Measurements from ENCODE around the gene CAMKV. TPM values are rescaled to one million over a fixed set of nuclear protein-coding genes. Genes with fewer than 3 reads are reported as not detected.
A peak's percentile ranks its signal among the peaks of the same experiment; 100 is the strongest.

The CAMKV gene
- total RNA-seq, 1 donor: not detected

GRCh38 chr3:49841126-49841696, 28.5 kb downstream of the CAMKV start:
- H3K27ac ChIP-seq (ENCODE audit: low read depth, low read length): no peak overlapping the region
- H2AFZ ChIP-seq (ENCODE audit: low read length): no peak overlapping the region
- H3K27me3 ChIP-seq (ENCODE audit: insufficient read depth, low read length): no peaks in the 10 kb centered on the region
- peaks cover 7% of the 10 kb centered on the region for H3K36me3 ChIP-seq (ENCODE audit: insufficient read depth, low read length)
- TF ChIP-seq, protein P1, sequence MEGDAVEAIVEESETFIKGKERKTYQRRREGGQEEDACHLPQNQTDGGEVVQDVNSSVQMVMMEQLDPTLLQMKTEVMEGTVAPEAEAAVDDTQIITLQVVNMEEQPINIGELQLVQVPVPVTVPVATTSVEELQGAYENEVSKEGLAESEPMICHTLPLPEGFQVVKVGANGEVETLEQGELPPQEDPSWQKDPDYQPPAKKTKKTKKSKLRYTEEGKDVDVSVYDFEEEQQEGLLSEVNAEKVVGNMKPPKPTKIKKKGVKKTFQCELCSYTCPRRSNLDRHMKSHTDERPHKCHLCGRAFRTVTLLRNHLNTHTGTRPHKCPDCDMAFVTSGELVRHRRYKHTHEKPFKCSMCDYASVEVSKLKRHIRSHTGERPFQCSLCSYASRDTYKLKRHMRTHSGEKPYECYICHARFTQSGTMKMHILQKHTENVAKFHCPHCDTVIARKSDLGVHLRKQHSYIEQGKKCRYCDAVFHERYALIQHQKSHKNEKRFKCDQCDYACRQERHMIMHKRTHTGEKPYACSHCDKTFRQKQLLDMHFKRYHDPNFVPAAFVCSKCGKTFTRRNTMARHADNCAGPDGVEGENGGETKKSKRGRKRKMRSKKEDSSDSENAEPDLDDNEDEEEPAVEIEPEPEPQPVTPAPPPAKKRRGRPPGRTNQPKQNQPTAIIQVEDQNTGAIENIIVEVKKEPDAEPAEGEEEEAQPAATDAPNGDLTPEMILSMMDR (IDR thresholded peaks at IDR 0.05; ENCODE audit: extremely low read depth, low read depth, low read length): peak; percentile 36
- H3K4me3 ChIP-seq (ENCODE audit: insufficient read depth, low read length): no peak overlapping the region
- DNase-seq (ENCODE audit: insufficient read length, low spot score, missing footprints): peak; percentile 34
- no peaks in the 10 kb centered on the region for H3K79me2 ChIP-seq (ENCODE audit: insufficient read depth, low read length)
- H3K9me3 ChIP-seq (ENCODE audit: low read depth, low read length): no peaks in the 10 kb centered on the region
- H3K4me1 ChIP-seq (ENCODE audit: insufficient read depth, low read length): peaks cover 4% of the 10 kb centered on the region
- H4K20me1 ChIP-seq (ENCODE audit: insufficient read depth, low read length): no peaks in the 10 kb centered on the region
- H3K4me2 ChIP-seq (ENCODE audit: insufficient read depth, low read length): no peak overlapping the region

- Histone ChIP-seq H3K4me2 (ENCODE audit: insufficient read depth, low read length) (no peak overlapping the region), H3K27me3 (ENCODE audit: insufficient read depth, low read length) (no peaks in the 10 kb centered on the region), H3K36me3 (ENCODE audit: insufficient read depth, low read length) (peaks cover 6% of the 10 kb centered on the region), H3K27ac (ENCODE audit: low read depth, low read length) (no peak overlapping the region), H3K4me1 (ENCODE audit: insufficient read depth, low read length) (peaks cover 4% of the 10 kb centered on the region), H3K79me2 (ENCODE audit: insufficient read depth, low read length) (no peaks in the 10 kb centered on the region), H3K4me3 (ENCODE audit: insufficient read depth, low read length) (no peak overlapping the region), H4K20me1 (ENCODE audit: insufficient read depth, low read length) (no peaks in the 10 kb centered on the region), H3K9me3 (ENCODE audit: low read depth, low read length) (no peaks in the 10 kb centered on the region), H2AFZ (ENCODE audit: low read length) (no peak overlapping the region)
- TF ChIP-seq, protein P1 (IDR thresholded peaks at IDR 0.05; ENCODE audit: extremely low read depth, low read depth, low read length): no peak
- DNase-seq (ENCODE audit: insufficient read length, low spot score, missing footprints): peak; percentile 59
Measured at GRCh38 chr3:49840388-49840787, 29.3 kb downstream of the CAMKV start.

DNA sequence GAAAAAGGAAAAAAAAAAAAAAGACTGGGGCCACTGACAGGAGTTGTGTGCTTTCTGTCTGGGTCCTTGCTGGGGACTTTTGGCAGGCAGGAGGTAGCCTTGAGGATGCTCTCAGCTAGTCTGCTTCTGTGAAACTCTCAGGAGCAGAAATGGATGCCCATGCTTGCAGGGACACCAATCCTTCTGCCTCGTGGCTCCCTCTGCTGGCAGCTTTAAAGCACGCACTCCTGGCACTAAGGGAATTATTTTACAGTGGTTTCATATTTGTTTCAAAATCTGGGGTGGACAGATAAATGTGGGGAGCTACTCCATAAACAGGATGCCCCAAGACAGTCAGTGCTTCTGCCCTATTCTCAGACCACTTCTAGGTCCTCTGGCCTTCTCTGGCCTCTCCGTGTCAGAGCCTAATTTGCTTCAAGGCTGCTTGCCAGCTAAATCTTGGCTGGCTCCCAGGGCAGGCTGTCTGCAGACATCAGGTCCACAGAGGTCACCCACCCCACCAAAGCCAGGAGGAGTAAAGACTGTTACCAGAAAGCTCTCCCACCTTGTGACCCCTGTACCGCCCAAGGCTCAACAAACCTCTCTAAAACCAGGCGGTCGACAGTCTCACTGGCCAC, 30.4 kb downstream of the CAMKV start:
- Histone ChIP-seq H3K4me2 (ENCODE audit: insufficient read depth, low read length) (no peak overlapping the region), H3K27me3 (ENCODE audit: insufficient read depth, low read length) (no peaks in the 10 kb centered on the region), H3K36me3 (ENCODE audit: insufficient read depth, low read length) (peaks cover 2% of the 10 kb centered on the region), H3K4me3 (ENCODE audit: insufficient read depth, low read length) (no peak overlapping the region), H3K9me3 (ENCODE audit: low read depth, low read length) (no peaks in the 10 kb centered on the region), H3K27ac (ENCODE audit: low read depth, low read length) (no peak overlapping the region), H3K4me1 (ENCODE audit: insufficient read depth, low read length) (peaks cover 4% of the 10 kb centered on the region), H4K20me1 (ENCODE audit: insufficient read depth, low read length) (no peaks in the 10 kb centered on the region), H3K79me2 (ENCODE audit: insufficient read depth, low read length) (no peaks in the 10 kb centered on the region), H2AFZ (ENCODE audit: low read length) (peak overlapping the region; percentile 36)
- TF ChIP-seq, protein P1 (IDR thresholded peaks at IDR 0.05; ENCODE audit: extremely low read depth, low read depth, low read length): peak; percentile 97
- peak; percentile 91 for DNase-seq (ENCODE audit: insufficient read length, low spot score, missing footprints)

DNA sequence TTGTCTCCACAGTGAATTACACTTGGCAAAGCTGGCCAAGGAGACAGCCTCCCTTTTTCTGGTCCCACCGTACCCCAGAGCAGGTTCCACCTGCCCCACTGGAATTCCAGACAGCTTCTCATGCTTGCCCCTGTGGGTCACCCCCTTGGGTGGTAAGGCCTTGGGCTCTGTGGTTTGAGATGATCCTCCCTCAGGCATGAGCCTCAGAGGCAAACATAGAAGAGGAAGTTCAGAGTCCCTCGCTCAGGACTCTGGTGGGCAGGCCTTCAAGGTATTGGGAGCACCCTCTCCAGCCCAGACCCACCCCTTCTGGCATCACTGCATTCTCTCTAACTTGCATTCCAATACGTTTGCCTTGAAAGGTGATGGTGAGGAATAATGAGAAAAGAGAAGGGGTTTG, 38.4 kb downstream of the CAMKV start:
- Histone ChIP-seq H3K79me2 (ENCODE audit: insufficient read depth, low read length) (no peaks in the 10 kb centered on the region), H3K4me2 (ENCODE audit: insufficient read depth, low read length) (no peak overlapping the region), H3K27me3 (ENCODE audit: insufficient read depth, low read length) (no peaks in the 10 kb centered on the region), H3K9me3 (ENCODE audit: low read depth, low read length) (no peaks in the 10 kb centered on the region), H3K27ac (ENCODE audit: low read depth, low read length) (no peak overlapping the region), H3K36me3 (ENCODE audit: insufficient read depth, low read length) (no peaks in the 10 kb centered on the region), H3K4me1 (ENCODE audit: insufficient read depth, low read length) (no peaks in the 10 kb centered on the region), H2AFZ (ENCODE audit: low read length) (no peak overlapping the region), H3K4me3 (ENCODE audit: insufficient read depth, low read length) (no peak overlapping the region), H4K20me1 (ENCODE audit: insufficient read depth, low read length) (no peaks in the 10 kb centered on the region)
- DNase-seq (ENCODE audit: insufficient read length, low spot score, missing footprints): peak; percentile 8
- TF ChIP-seq, protein P1 (IDR thresholded peaks at IDR 0.05; ENCODE audit: extremely low read depth, low read depth, low read length): no peak
